SHP77 treated with DMSO at 0.1 percent for 48 hours (cell line): ENCODE measurements around the gene XXYLT1.
A peak's percentile ranks its signal among the peaks of the same experiment; 100 is the strongest.

Source experiments
- DNase-seq: peaks from one replicate; lab custom pipeline; 2025; lab: John Stamatoyannopoulos, UW

The XXYLT1 gene

GRCh38 chr3:195077611-195078540 is 193.1 kb downstream of the XXYLT1 start:
- DNase-seq: no peak

GRCh38 chr3:195076981-195077610 is 193.9 kb downstream of the XXYLT1 start:
- DNase-seq: no peak

GRCh38 chr3:195075941-195076875 is 194.8 kb downstream of the XXYLT1 start:
- no peak for DNase-seq

- DNase-seq: no peak
Measured at GRCh38 chr3:195075199-195075940, 195.6 kb downstream of the XXYLT1 start.

- DNase-seq: no peak
Measured at GRCh38 chr3:195073866-195074860, 196.8 kb downstream of the XXYLT1 start.

GRCh38 chr3:195072916-195073564 is 197.9 kb downstream of the XXYLT1 start:
- DNase-seq: no peak

GRCh38 chr3:195071916-195072820 is 198.8 kb downstream of the XXYLT1 start:
- DNase-seq: no peak

- no peak for DNase-seq
Measured at GRCh38 chr3:195071011-195071728, 199.8 kb downstream of the XXYLT1 start.

- no peak for DNase-seq
Measured at GRCh38 chr3:195070336-195070735, 200.6 kb downstream of the XXYLT1 start.

GRCh38 chr3:195069501-195070251 is 201.3 kb downstream of the XXYLT1 start:
- DNase-seq: no peak

GRCh38 chr3:195068084-195069080 is 202.6 kb downstream of the XXYLT1 start:
- no peak for DNase-seq

- no peak for DNase-seq
Measured at GRCh38 chr3:195066441-195066841, 204.5 kb downstream of the XXYLT1 start.

- no peak for DNase-seq
Measured at GRCh38 chr3:195065864-195066185, 205.1 kb downstream of the XXYLT1 start.

- DNase-seq: no peak
Measured at GRCh38 chr3:195065142-195065863, 205.7 kb downstream of the XXYLT1 start.

- peak; percentile 18 for DNase-seq
Measured at GRCh38 chr3:195064300-195064931, 206.5 kb downstream of the XXYLT1 start.
